IPS DF 4.7 (cell line): ENCODE data around the gene SLC8A3.
A peak's percentile ranks its signal among the peaks of the same experiment; 100 is the strongest.

Experiments
- DNase-seq: peaks from one replicate; pipeline ENCODE4 v3.0.0-alpha.2; 2013; ENCODE audit warnings: low spot score; ENCODE audit errors: extremely low read depth

Gene SLC8A3

DNA sequence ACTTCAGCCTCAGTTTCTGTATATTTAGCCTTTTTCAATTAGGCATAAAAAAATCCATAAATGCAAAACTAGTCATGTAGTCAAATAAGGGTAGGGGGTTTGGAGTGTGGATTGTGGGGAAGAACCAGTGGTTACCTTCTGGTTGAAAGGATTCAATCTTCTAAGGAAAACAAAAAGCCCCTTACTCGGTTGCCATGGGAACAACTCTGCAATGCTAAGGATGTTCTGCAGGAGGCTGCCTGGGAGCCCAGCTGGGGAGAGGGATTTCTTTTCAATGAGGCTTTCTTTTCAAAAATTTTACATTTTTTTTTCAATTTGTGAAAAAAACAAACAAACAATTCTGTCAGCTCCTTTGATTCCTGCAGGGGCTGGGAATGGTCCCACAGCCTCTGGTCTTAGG lies 67.2 kb downstream of the SLC8A3 start:
- peak; percentile 11 for DNase-seq

GRCh38 chr14:70118064-70118463 lies 70.7 kb downstream of the SLC8A3 start:
- DNase-seq = no peak

GRCh38 chr14:70116278-70116677 lies 72.5 kb downstream of the SLC8A3 start:
- no peak for DNase-seq

GRCh38 chr14:70114621-70115156 lies 74.1 kb downstream of the SLC8A3 start:
- no peak for DNase-seq

DNA sequence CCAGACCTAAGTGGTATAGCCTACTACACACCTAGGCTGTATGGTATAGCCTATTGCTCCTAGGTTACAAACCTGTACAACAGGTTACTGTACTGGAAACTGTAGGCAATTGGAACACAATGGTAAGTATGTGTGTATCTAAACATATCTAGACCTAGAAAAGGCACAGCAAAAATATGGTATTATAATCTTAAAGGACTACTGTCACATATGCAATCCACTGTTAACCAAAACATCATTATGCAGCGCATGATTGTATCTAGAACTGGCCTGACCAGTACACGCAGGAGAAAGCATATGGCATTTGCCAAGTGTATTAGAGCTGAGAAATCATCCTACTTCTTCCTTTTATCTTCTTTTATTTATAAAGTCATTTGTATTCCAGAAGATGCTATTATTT lies 75.5 kb downstream of the SLC8A3 start:
- DNase-seq = no peak

DNA sequence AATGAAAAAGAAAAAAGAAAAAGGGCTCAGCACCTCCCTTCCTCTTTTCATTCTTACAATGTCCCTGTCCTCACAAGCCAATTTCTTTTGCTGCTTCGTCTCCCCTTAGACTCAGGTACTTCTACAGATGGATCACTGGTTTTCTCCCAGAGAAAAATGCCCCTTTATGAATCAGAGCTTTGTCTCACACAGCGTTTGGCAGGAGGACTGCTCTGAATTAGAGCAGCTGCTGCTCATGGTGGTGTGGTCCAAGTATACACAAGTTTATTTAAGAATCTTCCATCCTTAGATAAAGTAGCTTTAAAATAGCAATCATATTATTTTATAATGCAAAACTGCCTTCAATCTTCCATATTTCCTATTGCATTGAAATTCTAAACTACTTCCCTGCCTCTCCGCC lies 80.3 kb downstream of the SLC8A3 start:
- DNase-seq = no peak

- no peak for DNase-seq
These were observed 81.4 kb downstream of the SLC8A3 start for GRCh38 chr14:70107309-70107708.

- DNase-seq = no peak
These were observed 88.7 kb downstream of the SLC8A3 start for GRCh38 chr14:70100071-70100470.

DNA sequence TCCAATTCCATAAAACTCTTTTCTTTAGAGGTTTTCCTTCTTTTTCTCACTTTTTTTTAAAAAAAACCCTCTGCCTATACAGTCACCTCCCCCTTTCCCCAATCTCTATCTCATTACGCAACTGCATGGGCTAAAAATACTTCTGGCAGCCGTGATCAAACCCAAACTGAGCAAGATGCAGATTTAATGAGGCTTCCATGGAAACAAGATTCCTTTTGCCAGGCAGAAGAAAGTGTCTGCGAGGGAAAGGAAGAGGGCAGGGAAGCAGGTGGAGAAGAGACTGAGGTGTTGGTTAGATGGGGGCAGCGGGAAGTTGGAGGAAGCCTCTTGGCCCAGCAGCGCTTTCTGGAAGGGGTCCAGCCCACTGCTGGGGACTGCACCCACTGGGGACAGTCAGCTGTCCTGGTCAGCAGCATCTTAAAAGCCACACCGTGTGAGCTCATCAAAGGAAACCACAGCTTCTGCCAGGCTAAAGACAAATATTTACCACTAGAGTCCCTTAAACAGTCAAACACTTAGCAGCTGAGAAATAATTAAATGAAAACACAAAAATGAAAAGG lies 90.4 kb downstream of the SLC8A3 start:
- DNase-seq = no peak

DNA sequence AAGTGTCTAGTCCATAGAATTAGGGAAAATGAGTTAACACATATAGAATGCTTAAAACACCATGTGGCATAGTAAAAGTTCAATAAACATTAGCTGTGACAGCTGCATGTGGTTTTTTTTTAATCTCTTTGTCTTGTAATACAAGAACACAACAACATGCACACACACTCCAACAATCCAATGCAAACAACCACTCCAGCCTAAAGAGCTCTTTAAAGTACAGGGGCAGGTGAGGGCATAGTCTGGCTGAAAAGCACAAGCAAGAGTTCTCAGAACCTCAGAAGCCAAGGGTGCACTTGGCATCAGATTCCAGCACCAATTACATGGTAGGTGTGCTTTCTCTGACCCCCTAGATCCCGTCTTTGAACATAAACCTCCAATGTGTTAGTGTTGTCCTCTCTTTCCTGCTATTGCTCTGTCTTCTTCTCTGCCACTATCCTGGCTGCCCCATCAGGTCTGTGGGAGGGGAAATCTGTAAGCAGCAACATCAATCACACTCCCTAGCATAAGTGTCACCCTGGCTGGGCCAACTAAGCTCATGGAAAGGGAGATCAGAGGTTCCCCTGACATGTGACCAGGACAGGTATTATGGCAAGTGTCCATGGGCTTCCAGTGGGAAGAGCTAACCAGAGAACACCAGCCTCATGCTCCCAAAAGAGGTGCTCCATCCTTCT lies 91.0 kb downstream of the SLC8A3 start:
- no peak for DNase-seq

GRCh38 chr14:70096866-70097265 lies 91.9 kb downstream of the SLC8A3 start:
- no peak for DNase-seq

- DNase-seq = no peak
These were observed 94.1 kb downstream of the SLC8A3 start for GRCh38 chr14:70094631-70095030.

- no peak for DNase-seq
These were observed 94.6 kb downstream of the SLC8A3 start for GRCh38 chr14:70094106-70094505.

GRCh38 chr14:70093156-70093555 lies 95.6 kb downstream of the SLC8A3 start:
- DNase-seq = no peak

DNA sequence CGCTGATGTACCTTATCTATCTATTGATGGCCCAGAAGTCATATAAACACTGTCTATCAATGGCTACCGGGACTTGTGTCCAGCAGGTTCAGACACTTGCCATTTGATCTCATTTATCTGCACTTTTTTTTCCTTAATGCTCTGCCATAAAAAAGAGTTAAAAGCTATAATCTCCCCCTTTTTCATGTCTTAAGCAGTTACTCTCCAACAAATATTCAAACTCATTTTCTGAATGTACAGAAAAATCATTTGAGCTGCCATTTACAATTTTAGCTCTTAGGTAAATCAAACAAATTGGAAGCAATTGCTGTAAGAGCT lies 101.4 kb downstream of the SLC8A3 start:
- DNase-seq = no peak

DNA sequence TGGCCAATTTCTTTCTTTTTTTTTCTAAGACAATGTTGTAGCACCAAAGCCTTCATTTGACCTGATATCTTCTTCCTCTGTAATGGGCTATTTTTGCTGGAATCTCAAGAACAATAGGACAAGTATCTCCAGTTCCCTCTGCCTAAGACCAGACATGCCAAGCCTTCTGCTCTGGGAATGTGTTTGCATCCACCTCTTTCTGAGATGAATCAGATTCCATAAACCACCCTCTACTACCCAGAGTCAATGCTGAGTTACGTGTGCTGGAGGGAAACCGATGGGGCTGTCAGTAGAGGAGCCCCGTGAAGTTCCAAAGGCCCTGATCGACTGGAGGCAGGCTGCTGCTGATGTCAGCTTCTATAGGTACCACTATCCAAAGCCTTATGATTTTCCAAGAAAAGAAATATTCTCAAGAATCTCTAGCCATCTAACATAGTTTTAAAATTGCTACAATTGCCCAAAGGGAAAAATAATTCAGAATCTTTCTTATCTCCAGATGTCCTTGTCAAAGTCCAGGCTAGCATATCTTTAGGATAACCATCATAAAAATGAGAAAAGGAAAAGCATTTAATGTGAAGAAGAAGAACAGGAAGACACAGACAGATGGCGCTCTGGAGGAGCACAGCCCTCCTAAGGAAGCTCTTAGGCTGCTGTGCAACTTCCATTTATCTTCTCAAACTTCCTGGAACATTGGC lies 101.9 kb downstream of the SLC8A3 start:
- no peak for DNase-seq

GRCh38 chr14:70084226-70084625 lies 104.5 kb downstream of the SLC8A3 start:
- DNase-seq = no peak

GRCh38 chr14:70082394-70082793 lies 106.4 kb downstream of the SLC8A3 start:
- DNase-seq = no peak

- no peak for DNase-seq
These were observed 108.7 kb downstream of the SLC8A3 start for GRCh38 chr14:70080076-70080475.

DNA sequence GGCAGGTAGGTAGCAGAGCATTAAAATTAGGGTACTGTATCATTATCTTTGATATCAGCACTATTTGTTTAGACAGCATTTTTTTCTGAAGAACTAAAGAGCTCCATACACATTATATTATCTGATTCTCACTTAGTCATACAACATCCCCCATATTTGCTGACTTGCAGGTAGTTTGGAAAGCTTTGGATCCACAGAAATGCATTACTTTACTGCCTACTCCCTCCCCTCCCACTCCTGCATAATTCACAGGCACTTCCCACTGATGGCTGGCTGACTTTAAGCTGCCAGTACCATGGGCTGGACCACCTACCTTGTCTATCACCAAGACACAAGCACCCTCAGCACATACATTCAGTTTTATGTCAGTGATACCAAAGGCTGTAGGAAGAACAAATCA lies 110.4 kb downstream of the SLC8A3 start:
- DNase-seq = no peak

GRCh38 chr14:70077720-70078119 lies 111.0 kb downstream of the SLC8A3 start:
- DNase-seq = no peak

GRCh38 chr14:70077005-70077404 lies 111.7 kb downstream of the SLC8A3 start:
- DNase-seq = no peak
